VCaP (cell line): Measurements from ENCODE around the gene SPECC1L.

ENCODE experiments used
- H3K27ac ChIP-seq: fragments of 450-650 bp; 2 replicates; pipeline ENCODE4 v1.5.1; 2017
- CTCF ChIP-seq: fragments of 450-650 bp; conservative IDR thresholded peaks from 2 replicates; pipeline ENCODE4 v1.5.1; 2017; ENCODE audit warnings: mild to moderate bottlenecking, moderate library complexity

SPECC1L gene

DNA sequence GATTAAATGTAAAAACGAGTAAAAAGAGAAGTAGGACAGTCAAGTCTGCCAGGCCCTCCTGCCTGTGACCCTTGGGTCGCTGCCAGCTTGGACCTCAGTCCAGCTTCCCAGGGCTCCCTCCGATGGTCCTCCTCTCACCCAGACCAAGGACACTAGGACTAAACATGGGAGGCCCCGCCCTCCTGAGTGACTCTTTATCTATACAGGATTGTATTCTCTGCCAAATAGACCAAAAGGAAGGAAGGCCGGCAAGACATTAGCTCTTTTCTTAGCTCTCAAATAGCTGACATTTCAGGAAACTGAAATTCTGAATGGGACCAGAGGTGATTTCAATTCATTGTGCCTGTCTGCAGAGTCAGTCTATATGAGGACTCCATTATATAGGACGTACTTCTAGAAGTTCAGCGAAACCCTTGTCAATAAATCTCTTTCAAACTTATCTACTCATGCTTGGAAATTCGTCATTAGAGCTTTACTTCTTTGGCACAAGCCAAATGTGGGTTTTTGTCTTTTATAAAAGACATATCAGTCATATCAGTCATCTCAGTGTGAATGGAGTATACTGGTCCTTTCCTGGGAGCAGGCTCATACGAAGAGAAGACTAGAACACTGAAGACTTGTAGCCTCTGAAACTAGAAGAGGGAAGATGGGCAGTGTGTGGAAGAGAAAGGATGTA lies 185.3 kb downstream of the SPECC1L start:
- H3K27ac ChIP-seq = no peak overlapping the region
- no peak for TF ChIP-seq CTCF

GRCh38 chr22:24457894-24458420 lies 187.3 kb downstream of the SPECC1L start:
- no peak for TF ChIP-seq CTCF
- no peak overlapping the region for H3K27ac ChIP-seq

DNA sequence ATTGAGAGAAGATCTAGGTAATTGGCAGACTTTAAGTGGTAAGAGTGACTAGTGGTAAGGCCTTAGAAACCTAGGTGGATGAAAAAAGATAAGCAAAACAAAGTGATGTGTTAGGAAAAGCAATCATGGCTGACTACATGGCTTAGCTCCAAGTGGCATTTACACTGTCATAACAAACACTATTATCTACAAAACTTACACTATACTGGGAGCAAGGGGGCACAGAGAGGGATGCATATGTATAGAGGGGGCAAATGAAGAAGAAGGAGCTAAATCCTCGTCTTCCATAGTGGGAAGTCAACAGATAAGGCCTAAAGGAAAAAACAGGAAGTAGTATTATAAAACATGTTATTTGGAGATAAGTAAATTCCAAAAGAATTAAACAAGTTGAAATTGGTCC lies 189.3 kb downstream of the SPECC1L start:
- H3K27ac ChIP-seq = no peak overlapping the region
- TF ChIP-seq CTCF = no peak

- no peak for TF ChIP-seq CTCF
- H3K27ac ChIP-seq = no peak overlapping the region
These were observed 189.9 kb downstream of the SPECC1L start for GRCh38 chr22:24460418-24461089.

DNA sequence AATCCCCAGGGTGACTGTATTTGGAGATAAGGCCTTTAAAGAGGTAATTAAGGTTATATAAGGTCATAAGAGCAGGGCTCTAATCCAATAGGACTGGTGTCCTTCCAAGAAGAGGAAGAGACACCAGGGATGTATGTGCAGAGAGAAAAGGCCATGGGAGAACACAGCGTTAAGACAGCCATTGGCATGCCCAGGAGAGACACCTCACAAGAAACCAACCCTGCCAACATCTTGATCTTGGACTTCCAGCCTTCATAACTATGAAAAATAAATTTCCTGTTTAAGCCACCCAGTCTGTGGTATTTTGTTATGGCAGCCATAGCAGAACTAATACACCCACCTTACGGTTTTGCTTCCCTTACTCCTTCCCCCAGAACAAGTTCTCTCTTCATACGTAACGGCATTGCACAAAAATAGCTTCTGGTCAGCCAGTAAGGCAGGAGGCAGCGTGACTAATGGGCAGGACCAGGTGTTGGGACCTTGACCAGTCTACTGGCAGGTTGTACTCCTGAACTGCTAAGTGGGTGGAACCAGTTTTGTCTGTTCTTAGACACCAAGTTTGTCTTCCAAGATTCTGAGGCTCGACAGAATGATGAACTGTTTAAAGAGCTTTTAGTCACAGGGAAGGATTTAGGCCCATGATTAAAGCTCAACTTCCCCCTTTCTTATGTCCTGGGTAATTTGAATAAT lies 192.6 kb downstream of the SPECC1L start:
- no peak overlapping the region for H3K27ac ChIP-seq
- no peak for TF ChIP-seq CTCF

DNA sequence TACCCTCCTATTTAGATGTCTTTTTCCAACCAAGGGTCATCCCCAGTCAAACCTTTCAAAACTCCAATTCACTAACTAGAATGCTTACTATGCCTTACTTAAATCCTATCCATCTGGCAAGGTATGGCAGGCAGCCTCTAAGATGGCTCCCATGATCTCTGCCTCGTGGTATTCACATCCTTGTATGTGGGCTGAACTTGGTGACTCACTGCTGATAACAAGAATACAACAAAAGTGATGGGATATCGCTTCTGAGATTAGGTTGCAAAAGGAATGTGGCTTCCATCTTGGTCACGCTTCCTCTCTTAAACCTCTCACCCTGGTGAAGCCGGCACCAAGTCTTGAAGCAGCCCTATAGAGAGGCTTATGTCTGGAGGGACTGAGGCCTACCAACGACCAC lies 194.9 kb downstream of the SPECC1L start:
- no peak overlapping the region for H3K27ac ChIP-seq
- TF ChIP-seq CTCF = no peak

DNA sequence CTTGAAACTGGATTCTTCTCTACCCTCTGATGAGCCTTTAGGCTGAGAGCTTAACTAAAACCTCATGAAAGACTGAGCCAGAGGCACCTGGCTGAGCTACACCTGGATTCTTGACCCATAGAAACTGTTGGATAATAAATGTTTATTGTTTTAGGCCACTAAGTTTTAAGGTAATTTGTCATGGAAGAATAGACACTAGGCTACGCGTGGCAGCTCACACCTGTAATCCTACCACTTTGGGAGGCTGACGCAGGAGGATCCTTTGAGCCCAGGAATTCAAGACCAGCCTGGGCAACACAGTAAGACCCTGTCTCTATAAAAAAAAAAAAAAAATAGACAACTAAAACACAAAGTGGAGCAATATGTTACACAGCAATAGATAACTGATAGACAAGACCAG lies 195.3 kb downstream of the SPECC1L start:
- no peak for TF ChIP-seq CTCF
- H3K27ac ChIP-seq = no peak overlapping the region
